Activated CD8-positive, alpha-beta memory T cell treated with anti-CD3 and anti-CD28 coated beads, Interleukin-2, amount 50 U/mL, for 1 hour (primary cell): ENCODE data around the gene CDC42BPG.

Experiments used
- DNase-seq: peaks from one replicate; pipeline ENCODE4 v3.0.0-alpha.2; 2020; ENCODE audit errors: extremely low read depth

CDC42BPG gene

DNA sequence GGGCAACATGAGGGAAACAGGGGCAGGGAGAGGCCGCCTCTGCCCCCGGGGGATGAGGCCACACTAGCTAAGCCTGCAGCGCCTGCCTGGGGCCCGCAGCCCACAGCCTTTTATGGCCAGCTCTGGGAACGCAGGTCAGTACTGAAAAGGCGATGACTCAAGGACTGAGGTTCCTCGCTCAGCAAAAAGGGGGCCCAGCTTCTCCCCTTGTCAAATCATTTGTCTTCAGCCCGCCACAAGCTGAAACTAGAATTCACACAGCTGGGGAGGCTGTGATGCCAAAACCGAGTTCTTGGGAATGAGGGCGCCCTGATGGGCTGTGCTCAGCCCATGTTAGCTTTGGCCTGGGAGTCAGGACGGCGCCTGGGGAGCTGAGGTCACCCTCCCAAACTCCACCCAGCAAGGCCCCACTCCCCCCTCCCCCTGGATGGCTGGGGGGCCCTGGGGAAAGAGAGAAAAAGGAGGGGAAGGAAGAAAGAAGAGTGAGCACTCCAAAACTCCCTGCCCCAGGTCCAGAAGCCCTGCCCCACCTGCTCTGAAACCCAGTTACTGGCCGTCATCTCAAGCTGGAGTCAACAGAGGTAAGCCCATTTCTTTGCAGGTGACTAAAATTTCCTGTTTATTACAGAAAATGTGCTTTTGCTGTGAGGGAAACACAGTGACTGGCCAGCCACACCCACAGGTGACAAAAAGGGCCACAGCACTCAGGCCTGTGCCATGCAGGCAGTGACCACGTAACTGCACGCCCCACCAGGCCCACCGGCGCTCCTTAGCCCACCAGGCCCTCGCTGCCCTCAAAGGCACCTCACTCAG lies 20.2 kb upstream of the CDC42BPG start:
- DNase-seq = no peak

DNA sequence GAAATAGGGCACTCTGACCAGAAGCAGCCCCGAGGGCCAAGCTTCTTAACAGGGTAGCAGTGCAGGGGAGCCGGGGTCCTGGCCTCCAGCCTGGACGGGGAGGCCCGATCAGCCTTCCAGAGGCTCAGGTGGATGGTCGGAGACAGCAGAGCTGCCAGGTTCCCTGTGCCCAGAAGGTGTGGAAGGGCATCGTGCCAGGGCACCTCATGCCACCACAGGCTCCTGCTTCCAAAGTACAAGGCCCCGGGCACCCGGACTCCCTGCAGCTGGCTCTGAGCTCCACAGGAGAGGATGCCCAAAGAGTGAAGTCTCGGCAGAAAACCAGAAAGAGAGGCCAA lies 19.7 kb upstream of the CDC42BPG start:
- no peak for DNase-seq

DNA sequence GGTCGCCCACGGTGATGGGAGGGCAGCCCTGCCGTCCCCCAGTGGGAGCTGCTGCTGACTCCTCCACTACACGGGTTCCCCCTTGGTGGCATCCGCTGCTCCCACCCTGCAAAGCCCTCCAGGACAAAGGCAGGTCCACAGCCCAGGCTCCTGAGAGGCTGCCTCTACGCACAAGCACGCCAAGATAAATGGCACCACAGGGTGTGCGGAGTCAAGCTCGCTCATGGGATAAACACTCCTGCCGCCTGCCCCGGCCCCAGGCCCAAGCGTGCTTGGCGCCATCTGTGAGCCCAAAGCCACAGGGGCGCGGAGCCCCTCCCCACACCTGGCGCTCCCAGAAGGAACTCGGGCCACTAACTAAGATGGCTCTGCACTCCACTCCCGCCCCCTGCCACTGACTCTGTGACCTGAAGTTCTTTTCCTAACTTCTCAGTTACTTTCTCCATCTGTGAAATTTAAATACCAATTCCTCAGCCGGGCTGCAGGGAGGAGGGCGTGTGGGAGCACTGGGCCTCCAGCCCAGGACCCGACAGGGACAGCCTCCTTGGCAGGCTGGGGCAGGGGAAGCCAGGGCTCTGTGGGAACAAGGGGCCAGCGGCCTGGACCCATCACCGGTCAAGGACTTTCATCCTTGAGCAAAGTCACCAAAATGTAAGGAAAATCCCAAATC lies 19.1 kb upstream of the CDC42BPG start:
- DNase-seq = no peak

DNA sequence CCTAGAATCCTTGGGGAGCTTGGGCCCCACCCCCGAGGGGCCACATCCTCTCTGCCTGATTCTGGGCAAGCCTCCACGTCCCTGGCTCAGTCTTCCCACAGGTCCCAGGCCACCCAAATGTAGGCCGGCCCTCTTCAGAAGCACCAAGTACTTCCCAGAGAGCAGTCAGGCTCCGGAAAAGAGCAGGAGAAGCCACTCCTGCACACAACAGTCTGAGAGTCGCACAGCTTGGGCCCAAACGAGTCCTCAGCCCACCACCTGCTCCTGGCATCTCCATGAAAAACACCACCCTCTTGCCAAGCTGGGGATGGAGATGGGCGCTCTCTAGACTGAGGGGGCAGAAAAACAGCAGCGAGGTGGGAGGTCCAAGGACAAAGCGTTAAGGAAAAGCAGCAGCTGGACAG lies 18.5 kb upstream of the CDC42BPG start:
- no peak for DNase-seq

DNA sequence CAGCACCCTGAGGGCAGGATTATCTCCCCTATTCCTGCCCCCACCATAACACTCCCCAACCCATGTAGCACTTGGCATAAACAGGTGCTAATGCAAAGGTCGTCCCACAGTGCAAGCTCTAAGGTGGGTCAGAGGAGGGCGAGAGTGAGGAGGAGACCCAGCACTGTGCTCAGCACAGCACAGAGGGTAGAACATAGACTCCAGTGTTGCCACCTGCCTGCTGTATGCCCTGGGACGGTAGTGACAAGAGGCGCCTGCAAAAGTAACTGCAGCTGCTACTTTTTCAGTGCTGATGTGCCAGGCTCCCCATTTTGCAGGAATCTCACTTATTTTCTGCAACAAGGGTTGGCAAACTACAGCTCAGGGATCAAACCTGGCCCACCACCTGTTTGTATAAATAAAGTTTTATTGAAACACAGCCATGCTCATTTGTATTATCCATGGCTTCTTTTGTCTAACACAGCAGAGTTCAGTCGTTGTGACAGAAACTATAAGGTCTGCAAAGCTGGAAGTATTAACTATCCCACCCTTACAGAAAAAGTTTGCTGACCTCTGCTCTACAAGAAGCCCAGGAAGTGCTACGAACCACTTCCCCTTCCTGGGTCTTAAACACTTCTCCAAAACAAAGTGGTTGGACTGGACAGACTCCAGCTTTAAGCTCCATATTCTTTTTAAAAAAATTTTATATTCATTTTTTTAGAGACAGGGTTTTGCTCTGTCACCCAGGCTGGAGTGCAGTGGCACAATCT lies 16.9 kb upstream of the CDC42BPG start:
- no peak for DNase-seq

DNA sequence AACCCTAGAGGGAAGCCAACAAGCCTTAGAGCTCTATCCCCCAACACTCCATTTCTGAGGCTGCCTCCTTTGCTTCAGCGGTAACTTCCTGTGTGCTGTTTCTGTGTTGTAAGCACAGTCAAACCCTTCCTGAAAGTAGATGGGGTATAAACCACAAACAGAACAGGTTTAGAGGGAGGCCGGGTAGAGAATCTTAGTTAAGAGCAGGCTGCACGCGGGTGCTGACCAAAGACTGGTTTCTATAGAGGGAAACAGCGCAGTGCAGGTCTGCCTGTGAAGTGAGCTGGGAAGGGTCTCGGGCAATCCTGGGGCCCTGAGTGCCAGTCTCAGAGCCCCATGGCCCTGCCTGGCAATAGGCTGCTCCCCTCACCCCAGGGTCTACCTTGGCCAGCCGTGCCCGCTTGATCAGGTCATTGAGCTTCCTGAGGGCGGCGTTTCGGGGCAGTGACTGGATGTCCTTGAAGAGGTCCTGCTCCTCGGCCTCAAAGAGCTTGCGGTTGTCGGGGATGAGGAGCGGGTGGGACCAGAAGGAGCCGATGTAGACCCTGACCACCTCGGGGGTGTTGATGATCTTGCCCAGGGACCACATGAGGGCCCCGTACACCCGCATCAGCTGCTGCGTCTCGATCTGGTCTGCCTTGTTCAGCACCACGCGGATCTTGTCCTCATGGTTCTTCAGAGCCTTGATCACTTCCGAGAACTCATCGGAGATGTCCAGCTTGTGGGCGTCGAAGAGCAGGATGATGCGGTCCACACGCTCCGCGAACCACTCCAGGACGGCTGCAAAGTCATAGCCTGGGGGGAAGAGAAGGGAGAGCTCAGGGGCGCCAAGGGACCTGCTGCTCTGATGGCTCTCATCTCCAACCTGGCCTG lies 15.3 kb upstream of the CDC42BPG start:
- no peak for DNase-seq

DNA sequence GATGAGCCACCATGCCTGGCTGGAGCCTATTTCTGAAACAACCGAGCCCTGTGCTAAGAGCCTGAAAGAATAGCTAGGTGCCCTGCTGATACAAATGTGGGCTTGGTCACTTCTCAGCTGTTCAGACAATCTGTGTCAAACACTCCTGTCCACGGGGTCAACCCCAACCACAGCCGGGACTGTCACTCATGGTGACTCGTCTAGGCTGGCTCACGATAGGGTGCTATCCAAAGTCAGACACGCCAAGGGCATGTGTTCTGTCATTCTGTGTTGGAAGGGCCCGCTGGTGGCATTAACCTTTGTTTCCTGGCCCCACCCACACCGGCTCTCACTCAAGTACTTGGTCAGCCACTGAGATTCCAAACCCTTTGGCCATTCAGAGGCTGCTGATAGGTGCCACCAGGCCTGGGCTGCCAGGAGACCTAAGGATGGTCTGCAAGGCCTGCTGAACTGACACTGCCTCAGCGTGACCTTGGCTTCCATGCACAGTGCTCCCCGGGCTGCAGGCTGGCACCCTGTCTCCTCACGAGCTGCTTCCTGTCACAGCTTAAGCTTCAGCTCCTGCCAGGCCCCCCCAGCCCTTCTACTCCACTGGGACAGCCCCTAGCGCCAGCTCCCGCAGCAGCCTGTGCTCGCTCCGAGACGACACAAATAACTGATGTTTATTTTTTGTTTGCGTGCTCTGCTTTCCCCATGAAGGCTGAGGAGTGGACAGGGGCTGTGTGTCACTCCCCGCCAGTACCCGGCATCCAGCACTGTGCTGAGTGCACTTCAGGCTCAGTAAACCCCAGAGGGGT lies 14.2 kb upstream of the CDC42BPG start:
- DNase-seq = no peak

DNA sequence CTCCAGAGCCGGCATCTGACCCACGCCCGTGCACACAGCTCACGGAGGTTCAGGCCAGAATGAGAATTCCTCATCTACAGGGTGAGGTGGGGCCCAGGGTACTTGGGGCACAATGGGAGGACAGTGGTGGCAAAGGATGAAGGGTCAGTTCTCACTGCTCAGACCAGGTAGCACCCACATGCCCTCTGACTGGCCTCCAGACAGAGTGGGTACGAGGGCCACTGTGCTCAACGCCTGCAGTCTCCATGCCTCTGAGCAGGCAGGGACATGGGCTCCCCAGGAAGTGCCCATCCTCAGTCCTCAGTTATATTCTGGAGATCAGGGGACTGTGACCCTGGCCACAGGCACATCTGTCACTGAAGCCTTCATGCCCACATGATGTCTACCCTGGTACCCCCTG lies 13.0 kb upstream of the CDC42BPG start:
- DNase-seq = no peak

DNA sequence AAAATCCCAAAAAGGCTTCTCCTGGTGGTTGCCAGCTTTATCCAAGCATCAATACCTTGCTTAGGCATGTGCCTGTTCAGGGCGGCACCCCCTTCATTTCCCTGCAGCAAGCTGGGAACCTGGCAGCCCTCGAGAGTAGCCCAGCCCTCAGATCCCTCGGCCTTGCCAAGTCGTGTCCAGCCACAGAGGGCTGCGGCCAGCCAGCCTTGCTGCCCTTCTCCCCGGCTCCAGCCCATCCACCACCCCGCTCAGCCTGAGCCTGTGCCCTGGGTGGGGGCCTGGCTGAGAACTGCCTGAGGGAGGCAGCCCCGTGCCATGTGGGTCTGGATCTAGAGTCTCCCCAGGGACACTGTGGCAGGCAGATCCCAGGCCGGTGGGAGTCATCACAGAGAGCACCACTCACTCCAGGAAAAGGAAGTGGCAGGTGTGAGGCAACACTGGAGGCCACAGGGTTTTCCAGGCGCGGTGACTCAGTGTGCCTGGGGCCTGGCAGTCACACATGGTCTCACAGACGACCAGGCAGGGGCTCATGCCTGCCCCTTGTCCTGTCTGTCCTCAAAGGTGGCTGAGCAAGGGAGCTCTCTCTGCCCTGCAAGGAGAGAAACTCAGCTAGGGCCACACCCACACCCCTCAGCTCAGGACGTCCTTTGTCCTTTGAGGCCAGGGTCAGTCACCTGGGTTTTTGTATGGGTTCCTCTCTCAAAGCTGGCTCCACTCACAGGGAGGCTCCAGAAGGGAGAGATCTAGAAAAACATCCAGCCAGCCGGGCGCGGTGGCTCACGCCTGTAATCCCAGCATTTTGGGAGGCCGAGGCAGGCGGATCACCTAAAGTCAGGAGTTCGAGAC lies 12.2 kb upstream of the CDC42BPG start:
- no peak for DNase-seq

DNA sequence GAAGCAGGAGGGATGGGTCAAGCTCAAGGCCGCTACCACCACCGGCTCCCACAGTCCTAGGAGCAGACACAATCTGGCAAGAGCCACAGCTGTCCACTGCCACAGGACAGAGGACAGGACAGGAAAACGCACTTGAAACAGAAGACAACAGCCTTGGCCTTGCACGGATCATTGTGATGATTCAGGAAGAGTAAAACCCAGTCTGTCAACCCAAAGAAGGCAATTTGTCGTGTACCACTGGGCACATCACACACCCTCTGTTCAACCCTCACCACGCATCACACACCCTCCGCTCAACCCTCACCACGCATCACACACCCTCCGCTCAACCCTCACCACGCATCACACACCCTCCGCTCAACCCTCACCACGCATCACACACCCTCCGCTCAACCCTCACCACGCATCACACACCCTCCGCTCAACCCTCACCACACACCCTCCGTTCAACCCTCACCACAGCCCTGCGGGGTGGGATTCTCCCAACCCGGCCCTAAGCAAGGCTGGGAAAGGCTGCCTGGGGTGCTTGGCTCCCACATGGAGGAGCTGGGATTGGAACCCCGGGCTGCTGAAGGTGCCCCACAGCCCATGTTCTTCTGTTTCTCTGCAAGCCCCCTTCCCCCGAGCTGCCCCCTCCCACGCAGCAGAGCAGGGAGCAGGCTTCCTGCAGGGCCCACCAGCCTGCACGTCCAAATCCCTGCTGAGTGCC lies 11.3 kb upstream of the CDC42BPG start:
- no peak for DNase-seq

DNA sequence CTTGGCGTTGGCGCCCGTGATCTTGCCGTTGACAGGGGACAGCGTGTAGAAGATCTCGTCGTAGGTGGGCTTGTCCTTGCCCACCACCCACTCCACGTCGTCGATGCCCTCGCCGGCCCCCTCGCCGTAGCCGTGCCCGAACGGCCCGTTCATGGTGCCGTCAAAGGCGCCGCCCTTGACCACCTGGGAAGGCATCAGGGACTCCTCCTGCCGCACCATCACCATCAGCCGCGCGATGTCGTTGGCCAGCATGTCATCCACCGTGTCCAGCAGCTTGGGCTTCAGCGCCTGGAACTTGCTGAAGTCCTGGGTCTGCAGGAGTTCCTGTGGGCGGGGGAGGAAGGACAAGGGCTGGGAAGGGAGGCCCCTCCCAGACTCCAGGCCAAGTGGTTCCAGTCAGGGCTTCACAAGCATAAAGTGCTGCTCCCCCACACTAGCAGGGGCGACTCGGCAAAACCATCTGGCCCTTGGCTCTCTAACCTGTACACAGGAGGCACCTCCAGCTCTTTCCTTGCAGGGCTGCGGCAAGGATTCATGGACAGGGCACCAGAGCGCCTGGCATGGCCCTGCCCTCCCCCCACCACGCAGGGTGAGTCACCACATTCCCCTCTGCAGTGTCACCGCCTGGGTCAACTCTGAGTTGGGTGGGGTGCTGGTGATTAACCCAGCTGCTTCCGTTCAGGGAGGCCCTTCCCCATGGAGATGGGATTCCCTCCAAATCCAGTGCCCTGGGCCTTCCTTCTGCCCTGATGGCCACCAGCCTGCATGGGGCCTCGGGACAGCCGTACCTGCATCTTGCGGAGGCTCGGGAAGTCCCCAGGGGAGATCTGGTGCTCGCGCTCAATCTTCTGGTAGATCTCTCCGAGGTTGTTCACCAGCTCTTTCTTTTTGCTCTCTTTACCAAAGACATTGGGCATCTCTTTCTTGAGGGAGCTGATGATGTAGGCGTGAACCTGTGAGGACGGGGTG lies 10.4 kb upstream of the CDC42BPG start:
- no peak for DNase-seq

DNA sequence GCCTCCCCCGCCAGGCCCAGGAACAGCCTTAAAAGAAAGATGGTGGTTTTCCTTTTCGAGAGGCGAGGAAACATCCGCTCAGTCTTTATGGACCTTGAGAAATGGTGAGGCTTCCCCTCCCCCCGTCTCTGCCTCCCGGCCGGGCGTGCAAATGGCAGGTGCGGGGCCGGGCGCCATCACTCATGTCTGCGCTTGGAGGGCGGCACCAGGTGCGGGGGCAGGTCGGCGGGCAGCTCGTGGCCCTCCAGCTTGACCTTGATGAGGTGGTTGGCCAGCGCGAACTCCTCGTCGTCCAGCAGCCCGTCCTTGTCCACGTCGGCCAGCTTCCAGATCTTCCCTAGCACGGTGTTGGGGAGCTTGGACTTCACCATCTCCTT lies 9.7 kb upstream of the CDC42BPG start:
- DNase-seq = no peak

DNA sequence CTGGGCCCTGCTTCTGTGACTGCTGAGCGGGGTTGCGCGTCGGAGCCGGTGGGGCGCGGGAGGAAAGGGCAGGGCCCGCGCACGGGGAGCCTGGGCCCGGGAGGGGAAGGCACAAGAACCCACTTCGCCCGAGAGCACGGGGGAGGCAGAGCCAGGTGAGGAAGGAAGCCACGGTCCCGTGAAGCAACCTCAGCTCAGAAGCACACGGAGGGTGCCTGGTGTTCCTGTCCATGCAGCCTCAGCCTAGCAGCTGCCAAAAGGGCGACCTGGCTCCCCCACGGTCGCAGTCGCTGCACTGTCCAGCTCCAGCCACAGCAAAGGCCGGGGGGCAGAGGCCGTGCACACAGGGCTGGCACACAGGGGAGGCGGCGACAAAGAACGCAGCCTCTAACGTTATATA lies 9.3 kb upstream of the CDC42BPG start:
- no peak for DNase-seq

DNA sequence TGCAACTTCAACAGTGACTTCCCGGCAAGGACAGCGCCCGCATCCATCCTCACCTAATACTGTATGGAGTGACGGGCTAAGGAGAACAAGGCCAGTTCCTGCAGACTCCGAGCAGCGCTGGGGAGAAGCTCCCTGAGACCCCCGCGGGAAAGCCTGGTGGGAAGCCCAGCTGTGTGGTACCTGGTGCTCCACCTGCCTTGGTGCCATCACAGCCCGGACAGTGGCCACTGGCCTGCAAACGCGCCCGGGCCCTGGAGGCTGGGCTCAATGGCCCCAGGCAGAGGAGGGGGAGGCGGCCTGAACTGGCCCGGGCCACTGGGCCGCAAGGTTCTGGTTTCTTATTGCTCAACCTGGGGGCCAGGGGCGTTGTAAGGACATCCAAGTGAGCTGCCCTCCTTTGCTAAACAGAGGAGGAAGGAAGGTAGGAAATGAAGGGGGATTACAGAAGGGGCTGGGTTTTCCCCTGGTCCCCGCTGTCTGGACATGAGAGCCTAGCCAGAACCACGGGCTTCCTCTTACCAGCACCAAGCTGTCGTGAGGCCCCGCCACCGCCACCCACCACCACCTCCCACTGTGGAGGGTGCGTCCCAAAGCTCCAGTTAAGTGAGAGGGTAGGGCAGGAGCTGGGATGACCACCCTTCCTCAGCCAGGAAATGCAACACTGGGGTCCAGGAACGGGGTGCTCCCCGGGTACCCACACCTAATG lies 8.5 kb upstream of the CDC42BPG start:
- no peak for DNase-seq

DNA sequence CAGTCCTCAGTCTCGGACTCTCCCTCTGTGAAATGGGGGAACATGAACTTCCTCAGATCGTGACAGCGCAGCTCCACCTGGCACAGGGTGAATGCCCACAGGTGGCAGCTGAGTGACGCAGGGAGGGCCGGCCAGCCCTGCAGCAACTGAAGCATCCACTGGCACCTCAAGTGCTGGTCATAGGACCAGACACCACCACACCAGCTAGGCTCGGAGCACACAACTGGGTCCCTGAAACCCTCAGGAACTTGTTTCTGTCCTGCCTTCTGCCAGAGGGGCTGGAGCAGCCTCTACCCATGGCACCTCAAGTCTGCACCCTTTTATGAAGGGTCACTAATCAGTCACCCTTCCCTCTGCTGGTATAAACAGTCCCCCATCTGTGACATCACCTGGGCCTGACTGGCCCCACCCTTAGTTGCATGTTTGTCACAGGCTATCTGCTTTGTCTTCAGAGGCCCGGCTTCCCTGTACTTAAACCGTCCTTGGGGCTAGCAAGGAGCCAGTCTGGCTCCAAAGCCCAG lies 7.4 kb upstream of the CDC42BPG start:
- no peak for DNase-seq

DNA sequence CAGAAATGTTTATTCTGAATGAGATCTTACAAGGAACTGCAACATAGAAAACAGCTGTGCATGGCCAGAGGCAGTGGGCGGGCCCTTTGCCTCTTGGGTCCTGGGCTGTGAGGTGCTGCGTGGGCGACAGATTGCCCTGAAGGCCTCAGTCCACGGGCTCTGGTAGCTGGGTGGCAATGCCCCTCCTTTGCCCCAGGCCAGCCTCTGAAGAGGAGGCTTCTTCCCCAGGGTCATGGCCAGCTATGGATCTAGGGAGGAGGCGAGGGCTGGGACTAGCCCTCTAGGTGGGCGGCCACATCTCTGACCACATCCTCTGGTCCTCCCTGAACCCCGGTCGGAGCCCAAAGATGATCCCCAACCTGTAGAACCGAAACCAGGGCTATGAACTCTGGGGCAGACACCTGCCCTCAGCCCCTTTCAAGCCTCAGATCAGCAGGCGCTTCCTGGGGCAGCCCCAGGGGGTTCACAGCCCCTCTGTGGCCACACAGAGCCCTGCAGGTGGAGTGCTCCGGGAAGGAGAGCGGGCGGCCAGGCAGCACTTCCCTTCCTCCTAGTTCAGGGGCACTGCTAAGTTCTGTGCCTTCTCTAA lies 6.6 kb upstream of the CDC42BPG start:
- DNase-seq = no peak
